HG03354 (cell line): ENCODE data around the gene CDC6.
A peak's percentile ranks its signal among the peaks of the same experiment; 100 is the strongest.

Source experiments
- ATAC-seq: cut with Tn5 transposase; IDR thresholded peaks from one replicate; pipeline ENCODE4 v1.9.1; 2021; ENCODE audit warnings: mild to moderate bottlenecking; ENCODE audit not compliant: unreplicated experiment, poor library complexity, severe bottlenecking

Gene CDC6

GRCh38 chr17:40335620-40336019, 47.9 kb downstream of the CDC6 start:
- no peak for ATAC-seq

DNA sequence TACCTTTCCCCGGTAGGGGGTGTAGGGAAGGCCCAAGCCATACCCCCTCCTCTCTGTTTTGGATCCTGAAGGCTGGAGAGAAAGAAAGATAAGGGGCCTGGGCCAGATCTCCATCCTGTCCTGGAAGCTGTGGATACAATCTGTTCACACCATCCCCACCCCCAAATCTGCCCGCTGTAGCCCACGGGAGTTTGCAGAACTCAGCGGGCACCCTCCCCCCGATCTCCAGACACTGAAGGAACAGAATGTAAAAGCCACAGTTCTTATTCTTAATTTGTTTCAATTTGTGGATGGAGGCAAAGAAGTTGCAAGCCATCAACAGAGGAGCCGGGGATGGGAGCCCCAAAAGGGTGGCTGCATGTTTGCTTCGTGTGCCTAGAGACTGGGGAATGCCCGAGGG, 49.7 kb downstream of the CDC6 start:
- no peak for ATAC-seq

- ATAC-seq = no peak
These were observed 50.4 kb downstream of the CDC6 start for GRCh38 chr17:40338058-40338457.

GRCh38 chr17:40338941-40339649, 51.4 kb downstream of the CDC6 start:
- no peak for ATAC-seq

DNA sequence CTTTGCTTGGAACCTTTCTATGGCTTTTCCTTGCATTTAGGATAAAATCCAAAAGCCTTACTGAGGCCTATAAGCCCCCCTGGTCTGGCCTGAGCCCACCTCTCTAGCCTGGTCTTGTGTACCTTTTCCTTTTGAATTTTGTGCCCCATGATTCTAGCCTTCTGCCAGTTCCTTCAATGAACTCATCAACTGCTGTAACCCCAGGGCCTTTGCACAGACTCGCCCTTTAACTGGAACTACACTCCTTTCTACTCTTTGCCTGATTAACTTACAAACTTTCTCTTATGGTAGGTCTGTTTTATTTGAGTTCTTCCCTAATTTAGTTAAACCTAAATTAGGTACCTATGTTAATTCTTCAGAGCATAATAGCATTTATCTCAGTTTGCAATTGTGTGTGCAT, 52.6 kb downstream of the CDC6 start:
- no peak for ATAC-seq

DNA sequence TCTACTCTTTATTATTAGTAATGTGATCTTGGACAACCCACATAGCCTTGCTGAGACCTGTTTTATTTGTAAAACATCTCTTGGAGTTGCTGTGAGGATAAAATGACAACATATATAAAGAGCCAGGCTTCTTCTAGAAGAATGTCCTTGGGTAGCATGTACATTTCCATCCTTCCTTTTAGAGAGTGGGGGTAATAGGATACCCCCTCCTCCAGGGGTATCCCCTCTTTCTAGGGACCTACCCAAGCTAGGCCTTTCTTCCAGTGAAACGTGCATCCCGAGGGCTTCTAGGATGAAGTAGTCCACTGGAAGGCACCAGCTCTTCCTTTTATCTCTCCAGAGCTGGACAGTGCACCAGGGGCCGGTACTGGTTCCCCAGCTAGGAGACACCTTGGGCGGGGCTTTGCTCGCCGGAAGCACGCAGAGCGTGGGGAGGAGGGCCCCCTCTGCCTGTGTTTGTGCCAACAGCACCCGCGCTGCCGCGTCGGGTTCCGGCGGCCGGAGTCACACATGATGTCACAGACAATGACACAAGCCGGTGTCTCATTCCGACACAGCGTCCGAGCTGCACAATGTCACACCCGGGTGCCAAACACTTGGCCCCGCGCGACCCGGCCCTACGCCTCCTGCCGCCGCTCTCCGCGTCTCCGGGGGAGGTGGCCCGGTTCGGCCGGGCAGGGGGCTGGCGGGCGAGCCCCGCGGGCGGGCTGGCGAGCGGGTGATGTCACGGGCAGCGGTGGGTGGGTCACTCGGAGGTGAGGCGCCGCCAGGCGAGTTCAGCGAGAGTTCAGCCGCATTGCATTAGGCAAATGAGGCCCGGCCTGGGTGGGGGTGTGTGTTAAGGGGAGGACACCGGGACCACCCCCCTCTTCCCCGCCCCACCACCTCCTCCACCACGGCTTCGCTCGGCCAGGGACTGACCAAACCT, 53.5 kb downstream of the CDC6 start:
- ATAC-seq = peak; percentile 76

DNA sequence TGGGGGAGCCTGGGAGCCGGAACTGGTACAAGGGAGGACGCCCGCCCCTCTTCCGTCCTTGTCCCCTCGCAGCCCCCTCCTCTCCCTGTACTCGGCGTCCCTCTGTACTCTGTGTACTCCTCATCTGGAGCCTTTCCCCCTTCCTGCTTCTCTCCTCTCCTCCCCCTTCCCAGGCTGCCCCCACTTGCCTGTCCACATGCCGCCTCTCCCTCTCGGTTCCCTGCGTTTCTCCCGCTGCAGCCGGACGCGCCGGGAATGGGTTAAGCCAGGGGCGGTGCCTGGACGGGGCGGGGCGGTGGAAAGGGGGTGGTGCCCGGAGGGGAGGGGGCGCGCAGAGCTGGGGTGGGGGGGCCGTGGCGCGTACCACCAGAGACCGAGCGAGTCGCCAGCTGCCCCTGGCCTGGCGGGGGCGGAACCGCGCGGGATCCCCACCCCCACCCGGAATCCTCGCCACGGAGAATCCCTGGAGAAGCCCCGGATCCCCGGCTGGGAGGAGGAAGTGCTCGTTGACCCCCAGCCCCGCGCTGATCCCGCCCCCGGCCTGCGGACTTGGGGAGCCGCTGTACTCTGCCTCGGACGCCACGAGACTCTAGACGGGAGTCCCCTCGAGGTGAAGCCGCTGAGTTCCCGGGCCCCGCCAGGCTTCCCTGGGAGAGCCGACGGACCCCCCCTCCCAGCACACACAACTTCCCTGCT, 54.3 kb downstream of the CDC6 start:
- no peak for ATAC-seq

- no peak for ATAC-seq
These were observed 55.0 kb downstream of the CDC6 start for GRCh38 chr17:40342504-40343218.

- no peak for ATAC-seq
These were observed 55.8 kb downstream of the CDC6 start for GRCh38 chr17:40343219-40344119.

DNA sequence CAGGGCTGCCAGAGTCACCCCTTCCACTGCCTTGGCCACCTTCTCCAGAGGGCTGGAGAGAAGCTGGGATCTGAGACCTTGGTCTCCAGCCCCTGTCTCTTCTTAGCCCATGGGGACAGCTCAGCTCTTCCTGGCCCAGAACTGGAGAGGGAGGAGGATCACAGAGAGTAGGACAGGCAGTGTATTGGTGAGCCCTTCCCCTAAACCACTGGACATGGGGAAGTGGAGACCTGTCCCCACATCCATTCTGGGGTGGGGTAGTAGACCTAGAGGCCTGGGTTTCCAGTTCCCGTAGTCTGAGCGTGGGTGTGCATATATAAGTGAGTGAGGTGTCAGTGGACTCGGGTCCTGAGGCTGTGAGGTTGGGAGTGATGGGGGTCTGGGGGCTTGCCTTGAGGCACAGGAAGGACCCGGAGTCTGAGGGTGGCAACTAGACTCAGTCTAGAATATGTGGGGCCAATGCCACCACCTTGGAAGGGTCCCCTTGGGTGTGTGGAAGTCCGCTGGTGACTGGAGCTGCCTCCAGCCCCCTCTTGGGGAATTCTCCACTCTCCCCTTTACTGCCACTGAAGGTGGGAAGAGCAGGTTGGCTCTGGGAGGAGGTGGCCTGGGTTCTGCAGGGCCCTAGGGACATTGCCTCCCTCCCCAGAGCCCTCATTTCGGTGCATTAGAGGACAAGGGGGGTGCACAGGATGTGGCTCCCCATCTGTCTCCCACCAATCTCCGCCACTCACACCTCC, 56.9 kb downstream of the CDC6 start:
- no peak for ATAC-seq

DNA sequence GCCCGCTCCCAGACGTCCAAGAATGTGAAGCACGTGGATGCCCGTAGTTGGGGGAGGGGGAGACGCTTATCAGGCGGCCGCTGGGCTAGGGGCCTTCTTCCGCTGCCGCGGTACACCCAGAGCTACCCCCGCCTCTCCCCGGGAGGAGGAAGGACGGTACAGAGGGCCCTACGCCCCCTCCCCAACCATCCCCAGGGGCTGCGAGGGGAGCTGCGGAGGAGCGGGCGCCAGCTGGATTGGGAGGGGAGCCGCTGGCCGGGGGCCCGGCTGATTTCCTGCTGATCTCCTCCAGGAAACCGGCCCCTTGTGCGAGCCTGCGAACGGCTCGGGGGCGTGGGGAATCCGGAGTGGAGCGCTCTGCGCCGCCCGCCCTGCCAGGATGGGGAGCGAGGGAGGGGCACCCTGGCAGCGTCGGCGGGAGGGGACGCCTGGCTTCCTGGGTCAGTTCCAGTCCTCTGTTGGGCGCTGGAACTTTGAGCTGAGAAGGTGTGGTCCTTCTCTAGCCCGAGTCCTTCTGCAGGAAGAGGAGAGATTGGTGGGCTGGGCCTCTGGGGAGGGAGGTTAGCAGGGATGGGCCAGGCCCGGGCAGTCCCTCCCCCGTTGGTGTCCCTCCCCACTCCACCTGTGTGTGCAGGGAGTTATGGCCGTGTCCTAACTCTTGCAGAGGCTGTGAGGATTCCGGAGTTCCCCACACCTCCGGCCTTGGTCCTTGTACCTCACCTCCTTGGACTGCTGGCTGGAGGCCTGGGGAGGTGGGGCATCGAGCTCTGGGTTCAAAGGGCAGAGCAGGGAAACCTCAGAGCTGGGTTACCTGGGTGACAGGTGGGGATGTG, 57.7 kb downstream of the CDC6 start:
- no peak for ATAC-seq

DNA sequence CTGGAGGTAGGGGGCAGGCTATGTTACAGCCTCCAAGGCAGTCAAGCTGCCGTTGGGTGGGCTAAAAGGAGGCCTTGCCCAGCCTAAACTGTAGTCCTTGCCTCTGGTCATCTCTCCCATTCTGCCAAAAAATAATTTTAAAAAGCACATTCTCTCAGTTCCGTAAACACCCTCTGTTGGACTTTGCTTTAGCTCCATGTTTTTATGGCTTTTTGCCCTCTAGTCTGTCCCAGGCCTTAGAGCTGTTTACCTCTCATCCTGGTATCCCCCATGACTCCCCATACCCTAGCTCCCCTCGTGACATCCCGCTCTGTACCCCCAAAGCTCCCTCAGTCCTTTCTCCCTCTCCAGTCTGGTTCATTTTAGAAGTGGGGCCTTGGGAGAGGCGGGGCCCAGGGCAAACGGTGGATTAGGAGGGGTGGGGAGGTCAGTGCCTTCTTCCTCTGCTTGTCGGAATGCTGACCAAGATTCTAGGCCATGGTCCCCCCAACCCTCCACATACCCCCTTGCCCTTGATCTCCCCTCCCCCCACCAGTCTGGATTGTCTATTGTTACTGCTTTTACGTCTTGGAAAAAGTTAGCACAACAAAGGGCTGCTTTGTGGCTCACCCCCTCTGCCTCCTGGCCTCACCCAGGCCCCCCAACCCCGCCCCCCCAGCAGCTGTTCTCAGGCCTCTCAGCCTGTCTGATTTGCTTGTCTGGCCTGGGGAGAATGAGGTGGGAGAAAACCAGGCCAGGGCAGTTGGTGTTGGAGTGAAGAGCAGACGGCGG, 58.5 kb downstream of the CDC6 start:
- no peak for ATAC-seq

GRCh38 chr17:40346765-40347158, 59.1 kb downstream of the CDC6 start:
- ATAC-seq = no peak

GRCh38 chr17:40347319-40348135, 59.8 kb downstream of the CDC6 start:
- no peak for ATAC-seq

- no peak for ATAC-seq
These were observed 60.4 kb downstream of the CDC6 start for GRCh38 chr17:40348136-40348504.
